ENCODE measurements around the gene ZNF423.

The ZNF423 gene

GRCh38 chr16:49824593-49824992 is 31.3 kb downstream of the ZNF423 start:
- DNase-seq (ENCODE audit: low spot score), result no peak

GRCh38 chr16:49822649-49823370 is 33.1 kb downstream of the ZNF423 start:
- no peak for DNase-seq (ENCODE audit: low spot score)

- no peak for DNase-seq (ENCODE audit: low spot score)
These were observed 34.2 kb downstream of the ZNF423 start for GRCh38 chr16:49821614-49822282.

- DNase-seq (ENCODE audit: low spot score), result no peak
These were observed 34.8 kb downstream of the ZNF423 start for GRCh38 chr16:49821156-49821555.

GRCh38 chr16:49817754-49818507 is 38.0 kb downstream of the ZNF423 start:
- DNase-seq (ENCODE audit: low spot score), result no peak

- no peak for DNase-seq (ENCODE audit: low spot score)
These were observed 39.0 kb downstream of the ZNF423 start for GRCh38 chr16:49816875-49817274.

- no peak for DNase-seq (ENCODE audit: low spot score)
These were observed 44.1 kb downstream of the ZNF423 start for GRCh38 chr16:49811644-49812334.

GRCh38 chr16:49810831-49811230 is 45.1 kb downstream of the ZNF423 start:
- no peak for DNase-seq (ENCODE audit: low spot score)

- no peak for DNase-seq (ENCODE audit: low spot score)
These were observed 46.4 kb downstream of the ZNF423 start for GRCh38 chr16:49809561-49809960.

- DNase-seq (ENCODE audit: low spot score), result no peak
These were observed 46.9 kb downstream of the ZNF423 start for GRCh38 chr16:49809062-49809461.

- DNase-seq (ENCODE audit: low spot score), result no peak
These were observed 49.5 kb downstream of the ZNF423 start for GRCh38 chr16:49806446-49806845.

- no peak for DNase-seq (ENCODE audit: low spot score)
These were observed 54.6 kb downstream of the ZNF423 start for GRCh38 chr16:49801290-49801689.

- no peak for DNase-seq (ENCODE audit: low spot score)
These were observed 55.0 kb downstream of the ZNF423 start for GRCh38 chr16:49800876-49801275.

- DNase-seq (ENCODE audit: low spot score), result no peak
These were observed 55.5 kb downstream of the ZNF423 start for GRCh38 chr16:49800441-49800840.

GRCh38 chr16:49799172-49799571 is 56.7 kb downstream of the ZNF423 start:
- no peak for DNase-seq (ENCODE audit: low spot score)

GRCh38 chr16:49795513-49795912 is 60.4 kb downstream of the ZNF423 start:
- DNase-seq (ENCODE audit: low spot score), result no peak

GRCh38 chr16:49793244-49793643 is 62.7 kb downstream of the ZNF423 start:
- no peak for DNase-seq (ENCODE audit: low spot score)

GRCh38 chr16:49789616-49790015 is 66.3 kb downstream of the ZNF423 start:
- no peak for DNase-seq (ENCODE audit: low spot score)

- DNase-seq (ENCODE audit: low spot score), result no peak
These were observed 66.9 kb downstream of the ZNF423 start for GRCh38 chr16:49788986-49789385.

GRCh38 chr16:49788572-49788971 is 67.3 kb downstream of the ZNF423 start:
- no peak for DNase-seq (ENCODE audit: low spot score)

GRCh38 chr16:49786926-49787557 is 68.9 kb downstream of the ZNF423 start:
- no peak for DNase-seq (ENCODE audit: low spot score)

- DNase-seq (ENCODE audit: low spot score), result no peak
These were observed 69.9 kb downstream of the ZNF423 start for GRCh38 chr16:49785970-49786369.

Measured in germinal center (tissue), 1 donor.